Bronchial epithelial cell (primary cell): Measurements from ENCODE around the gene PASD1. TPM values are rescaled to one million over a fixed set of nuclear protein-coding genes. Genes with fewer than 3 reads are reported as not detected.

Experiments
- DNase-seq: peaks from one replicate; pipeline ENCODE4 v3.0.0-alpha.2; 2010; ENCODE audit warnings: low read depth
- FAIRE-seq: peaks from 2 replicates; lab custom pipeline; 2011; peaks lifted over from hg19 to GRCh38; lab: Jason Lieb, UNC
- H3K27me3 ChIP-seq: 2 replicates; pipeline ENCODE4 v1.5.1; 2011; ENCODE audit warnings: low read length; ENCODE audit not compliant: control insufficient read depth, insufficient read depth
- H3K36me3 ChIP-seq: 2 replicates; pipeline ENCODE4 v1.5.1; 2011; ENCODE audit warnings: low read length; ENCODE audit not compliant: control insufficient read depth, insufficient read depth
- H3K4me3 ChIP-seq: 2 replicates; pipeline ENCODE4 v1.5.1; 2011; ENCODE audit warnings: mild to moderate bottlenecking, low read depth, low read length, control low read depth
- CTCF ChIP-seq: IDR thresholded peaks from 2 replicates; pipeline ENCODE4 v1.5.1; 2011; ENCODE audit warnings: mild to moderate bottlenecking, moderate library complexity, low read length, control low read depth, inconsistent platforms; ENCODE audit not compliant: insufficient read depth, severe bottlenecking
- total RNA-seq: library from RNA; depleted of rRNA; stranded (reverse); fragments of >200 nt; gene quantifications from 2 replicates; pipeline ENCODE4 v1.2.1, GENCODE V29; 2014

Gene PASD1
- total RNA-seq, 1 donor from 2014 or later: not detected

- FAIRE-seq (no peak), DNase-seq (no peak)
- Histone ChIP-seq H3K36me3 (no peaks in the 10 kb centered on the region), H3K27me3 (no peaks in the 10 kb centered on the region), H3K4me3 (no peak overlapping the region)
- no peak for TF ChIP-seq CTCF
These were observed 148.8 kb downstream of the PASD1 start for GRCh38 chrX:151712253-151712652.

- Histone ChIP-seq H3K4me3 (no peak overlapping the region), H3K36me3 (no peaks in the 10 kb centered on the region), H3K27me3 (no peaks in the 10 kb centered on the region)
- DNase-seq: peak; percentile 7
- FAIRE-seq: no peak
- peak; percentile 55 for TF ChIP-seq CTCF
These were observed 150.4 kb downstream of the PASD1 start for GRCh38 chrX:151713849-151714248.

- DNase-seq (no peak), FAIRE-seq (no peak)
- H3K4me3 ChIP-seq: no peak overlapping the region
- TF ChIP-seq CTCF: no peak
- H3K36me3 ChIP-seq: no peaks in the 10 kb centered on the region
- H3K27me3 ChIP-seq: no peaks in the 10 kb centered on the region
These were observed 150.9 kb downstream of the PASD1 start for GRCh38 chrX:151714362-151714761.

GRCh38 chrX:151715752-151716151, 152.3 kb downstream of the PASD1 start, which contains the start of gene FATE1:
FATE1 (plus strand) TSS chrX:151716035; CDS start chrX:151716120, 85 bp downstream.
- Histone ChIP-seq H3K36me3 (no peaks in the 10 kb centered on the region), H3K4me3 (no peak within 1 kb of the TSS), H3K27me3 (no peaks in the 10 kb centered on the region)
- no peak for TF ChIP-seq CTCF
- FAIRE-seq (no peak), DNase-seq (no peak)

GRCh38 chrX:151722241-151722846, 158.9 kb downstream of the PASD1 start:
- no peaks in the 10 kb centered on the region for H3K27me3 ChIP-seq
- H3K4me3 ChIP-seq: no peak overlapping the region
- no peak for FAIRE-seq
- DNase-seq: peak; percentile 1
- no peaks in the 10 kb centered on the region for H3K36me3 ChIP-seq
- TF ChIP-seq CTCF: peak; percentile 48
